ENCODE data around the gene SOX1. TPM values are rescaled to one million over a fixed set of nuclear protein-coding genes. Genes with fewer than 3 reads are reported as not detected.
A peak's percentile ranks its signal among the peaks of the same experiment; 100 is the strongest.

The SOX1 gene
- total RNA-seq, 1 donor from 2014 or later, result not detected

DNA sequence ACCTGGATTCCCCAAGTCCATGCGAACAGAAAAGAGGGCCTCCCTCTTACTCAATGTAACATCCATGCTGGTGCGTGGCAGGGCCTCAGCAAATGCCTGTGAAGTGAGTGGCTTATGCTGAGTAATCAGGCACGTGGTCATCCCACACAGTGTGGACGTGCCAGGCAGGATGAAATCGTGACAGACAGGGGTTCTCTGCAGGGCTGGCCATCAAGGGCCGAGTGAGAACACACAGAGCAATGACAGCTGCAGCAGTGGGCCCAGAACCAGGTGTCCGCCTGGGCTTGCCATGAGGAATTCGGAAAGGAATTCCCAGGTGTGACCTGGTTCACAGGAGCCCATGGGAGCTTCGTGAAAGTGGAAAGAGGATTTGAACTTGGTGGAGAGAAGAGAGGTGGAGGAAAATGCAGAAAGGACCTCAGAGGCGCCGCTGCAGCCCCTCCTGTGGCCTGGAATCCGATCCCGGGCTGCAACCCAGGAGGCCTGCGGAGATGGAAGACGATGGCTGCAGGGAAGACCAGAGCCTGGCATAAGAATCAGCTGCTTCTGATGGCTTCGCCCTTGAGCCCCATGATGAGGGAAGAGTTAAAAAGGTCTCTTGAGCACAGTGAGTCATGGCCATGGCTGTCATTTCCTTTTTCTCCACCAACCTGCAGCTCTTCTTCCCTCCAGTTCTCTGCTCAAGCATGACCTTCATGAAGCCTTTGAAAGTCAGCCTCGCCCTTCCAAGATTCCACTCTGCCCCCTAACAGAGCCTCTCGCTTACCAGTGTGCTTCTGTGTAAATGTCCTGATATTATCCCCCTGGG, 34.6 kb upstream of the SOX1 start:
- no peak overlapping the region for H3K4me3 ChIP-seq
- no peak overlapping the region for H3K27ac ChIP-seq
- no peaks in the 10 kb centered on the region for H3K36me3 ChIP-seq
- peaks cover 4% of the 10 kb centered on the region for H3K27me3 ChIP-seq
- intact Hi-C loops (cut with DNase I), result no loop called here
- H3K9me3 ChIP-seq, result no peaks in the 10 kb centered on the region
- DNase-seq (no peak), ATAC-seq (peak; percentile 65)
- H3K4me1 ChIP-seq, result no peaks in the 10 kb centered on the region
- TF ChIP-seq CTCF (IDR thresholded peaks at IDR 0.05), result no peak

DNA sequence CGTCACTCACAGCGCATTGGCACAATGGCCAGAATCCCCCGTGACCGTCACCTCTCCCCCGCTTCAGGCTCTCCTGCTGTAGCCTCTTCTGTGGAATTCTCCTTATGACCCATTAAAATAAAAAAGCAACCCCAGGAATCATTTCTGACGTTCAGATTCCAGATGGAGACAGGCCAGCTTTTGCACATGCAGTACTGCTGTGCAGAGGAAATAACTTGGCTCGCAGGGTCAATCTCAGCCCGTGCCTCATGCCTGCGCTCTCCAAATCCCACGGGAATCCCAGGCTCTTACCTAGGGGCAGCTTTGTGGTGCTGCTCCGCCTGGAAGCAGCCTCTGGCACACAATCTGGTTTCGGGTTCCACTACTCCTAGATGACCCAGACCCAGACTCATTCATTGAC, 32.7 kb upstream of the SOX1 start:
- intact Hi-C loops (cut with DNase I), result no loop called here
- H3K4me3 ChIP-seq, result no peak overlapping the region
- no peak for TF ChIP-seq CTCF (IDR thresholded peaks at IDR 0.05)
- H3K4me1 ChIP-seq, result no peaks in the 10 kb centered on the region
- ATAC-seq, result no peak
- H3K9me3 ChIP-seq, result no peaks in the 10 kb centered on the region
- H3K36me3 ChIP-seq, result no peaks in the 10 kb centered on the region
- no peak for DNase-seq
- H3K27ac ChIP-seq, result no peak overlapping the region
- H3K27me3 ChIP-seq, result peaks cover 6% of the 10 kb centered on the region

DNA sequence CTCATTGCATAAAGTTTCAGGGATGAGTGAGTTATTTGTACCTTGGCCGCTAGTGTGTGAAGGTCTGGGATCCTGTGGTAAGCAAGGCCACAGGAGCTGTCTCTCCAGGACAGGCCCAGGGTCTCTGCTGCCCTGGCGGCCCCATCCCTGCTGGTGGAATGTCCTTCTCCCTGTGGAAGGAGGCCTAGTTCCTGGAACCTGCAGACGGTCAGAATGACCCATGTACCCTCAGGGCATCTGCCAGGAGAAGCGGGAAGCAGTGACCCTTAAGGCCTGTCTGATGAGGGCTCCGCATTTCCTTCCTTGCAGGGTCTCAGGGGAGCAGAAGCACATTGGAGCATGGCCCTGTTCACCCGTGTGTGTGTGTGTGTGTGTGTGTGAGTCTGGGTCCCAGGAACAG, 32.1 kb upstream of the SOX1 start:
- no peaks in the 10 kb centered on the region for H3K9me3 ChIP-seq
- ATAC-seq (no peak), DNase-seq (no peak)
- H3K27ac ChIP-seq, result no peak overlapping the region
- H3K27me3 ChIP-seq, result peaks cover 8% of the 10 kb centered on the region
- H3K4me3 ChIP-seq, result no peak overlapping the region
- no peaks in the 10 kb centered on the region for H3K4me1 ChIP-seq
- TF ChIP-seq CTCF (IDR thresholded peaks at IDR 0.05), result no peak
- no peaks in the 10 kb centered on the region for H3K36me3 ChIP-seq
- intact Hi-C loops (cut with DNase I), result no loop called here

- no peak for TF ChIP-seq CTCF (IDR thresholded peaks at IDR 0.05)
- ATAC-seq (peak; percentile 70), DNase-seq (no peak)
- intact Hi-C loops (cut with DNase I), result no loop called here
- Histone ChIP-seq H3K9me3 (peaks cover 6% of the 10 kb centered on the region), H3K4me1 (no peaks in the 10 kb centered on the region), H3K27ac (no peak overlapping the region), H3K4me3 (no peak overlapping the region), H3K27me3 (peaks cover 12% of the 10 kb centered on the region), H3K36me3 (no peaks in the 10 kb centered on the region)
Observed at GRCh38 chr13:112042496-112042895, 24.5 kb upstream of the SOX1 start.

DNA sequence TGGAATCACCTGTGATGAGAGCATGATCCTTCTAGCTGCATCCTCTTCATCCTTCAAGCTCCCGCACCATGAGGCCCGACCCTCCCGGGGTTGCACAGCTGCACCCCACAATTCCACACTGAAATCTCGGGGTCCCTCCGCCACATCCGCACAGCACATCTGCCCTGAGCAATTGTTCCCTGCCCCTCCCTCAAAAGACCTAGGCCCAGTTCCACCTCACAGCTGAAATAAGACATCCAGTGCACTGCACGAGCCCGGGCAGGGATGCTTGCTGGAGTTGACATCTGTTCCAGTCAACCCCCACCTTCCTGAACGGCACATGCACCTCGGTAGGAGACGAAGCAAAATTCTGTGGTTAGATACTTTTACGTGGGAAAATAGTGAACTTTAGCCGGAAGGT, 14.7 kb upstream of the SOX1 start:
- no peaks in the 10 kb centered on the region for H3K9me3 ChIP-seq
- peaks cover 98% of the 10 kb centered on the region for H3K27me3 ChIP-seq
- no peak for DNase-seq
- ATAC-seq, result no peak
- no peak overlapping the region for H3K4me3 ChIP-seq
- intact Hi-C loops (cut with DNase I), result no loop called here
- peaks cover 6% of the 10 kb centered on the region for H3K4me1 ChIP-seq
- no peak overlapping the region for H3K27ac ChIP-seq
- TF ChIP-seq CTCF (IDR thresholded peaks at IDR 0.05), result no peak
- H3K36me3 ChIP-seq, result no peaks in the 10 kb centered on the region

All from upper lobe of right lung (tissue), 1 donor.